ELF-1 (cell line): ENCODE measurements around the gene ARMH2.
A peak's percentile ranks its signal among the peaks of the same experiment; 100 is the strongest.
"Not testable (repeated sequence)": the region's sequence is repeated elsewhere in the genome, so short reads cannot be mapped to it uniquely, and the experiment has no call there.

Source experiments
- DNase-seq: peaks from one replicate; pipeline ENCODE4 v3.0.0-alpha.2; 2016; ENCODE audit warnings: low read depth, low spot score

The ARMH2 gene

DNA sequence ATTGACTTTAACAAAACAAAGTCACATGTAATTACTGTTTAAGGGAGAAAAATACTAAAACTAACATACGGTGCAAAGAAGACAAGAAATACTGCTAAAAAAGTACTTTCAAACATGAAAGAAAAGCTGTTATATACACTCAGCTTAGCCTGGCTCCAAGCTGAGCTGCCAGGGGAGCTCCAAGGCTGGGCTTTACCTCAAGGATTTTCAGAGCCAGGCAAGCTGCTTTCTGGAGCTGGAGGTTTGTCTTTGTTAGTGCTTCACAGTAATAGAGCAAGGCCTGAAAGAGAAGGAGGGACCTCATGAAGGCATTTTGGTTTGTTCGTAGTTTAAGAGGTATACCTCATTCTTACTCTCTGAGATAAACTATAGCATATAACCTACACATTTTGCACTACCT lies 19.6 kb upstream of the ARMH2 start:
- no peak for DNase-seq

DNA sequence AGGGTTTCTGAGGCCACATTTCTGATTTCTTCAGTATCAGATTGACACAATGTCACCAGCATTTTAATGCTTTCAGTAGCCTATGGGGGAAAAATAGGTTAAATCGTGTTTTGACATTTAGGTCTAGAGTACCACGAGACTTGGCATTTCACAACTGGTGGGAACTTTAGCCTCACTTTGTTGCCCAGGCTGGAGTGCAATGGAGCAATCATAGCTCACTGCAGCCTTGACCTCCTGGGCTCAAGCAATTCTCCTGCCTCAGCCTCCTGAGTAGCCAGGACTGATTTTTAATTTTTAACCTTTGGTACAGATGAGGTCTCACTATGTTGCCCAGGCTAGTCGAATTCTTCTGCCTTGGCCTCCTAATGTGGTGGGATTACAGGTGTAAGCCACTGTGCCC lies 11.0 kb upstream of the ARMH2 start:
- DNase-seq: no peak

DNA sequence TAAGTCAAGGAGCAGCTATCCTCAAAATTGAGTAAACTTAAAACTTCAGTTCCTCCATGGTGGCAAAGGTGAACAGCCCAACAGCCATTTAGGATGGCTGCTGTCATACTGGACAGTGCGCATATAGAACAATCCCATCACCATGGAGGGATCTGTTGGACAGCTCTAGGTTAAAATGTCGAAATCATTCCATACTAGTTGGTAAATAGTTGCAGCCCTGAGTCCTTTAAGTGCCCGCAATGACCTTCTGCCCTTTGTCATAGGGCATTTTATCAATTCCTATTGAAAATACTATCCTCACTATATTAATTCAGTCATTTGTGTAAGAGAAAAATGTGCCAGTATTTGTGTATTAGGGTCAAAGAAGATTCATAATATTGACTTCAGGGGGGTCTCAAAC lies 8.9 kb upstream of the ARMH2 start:
- no peak for DNase-seq

DNA sequence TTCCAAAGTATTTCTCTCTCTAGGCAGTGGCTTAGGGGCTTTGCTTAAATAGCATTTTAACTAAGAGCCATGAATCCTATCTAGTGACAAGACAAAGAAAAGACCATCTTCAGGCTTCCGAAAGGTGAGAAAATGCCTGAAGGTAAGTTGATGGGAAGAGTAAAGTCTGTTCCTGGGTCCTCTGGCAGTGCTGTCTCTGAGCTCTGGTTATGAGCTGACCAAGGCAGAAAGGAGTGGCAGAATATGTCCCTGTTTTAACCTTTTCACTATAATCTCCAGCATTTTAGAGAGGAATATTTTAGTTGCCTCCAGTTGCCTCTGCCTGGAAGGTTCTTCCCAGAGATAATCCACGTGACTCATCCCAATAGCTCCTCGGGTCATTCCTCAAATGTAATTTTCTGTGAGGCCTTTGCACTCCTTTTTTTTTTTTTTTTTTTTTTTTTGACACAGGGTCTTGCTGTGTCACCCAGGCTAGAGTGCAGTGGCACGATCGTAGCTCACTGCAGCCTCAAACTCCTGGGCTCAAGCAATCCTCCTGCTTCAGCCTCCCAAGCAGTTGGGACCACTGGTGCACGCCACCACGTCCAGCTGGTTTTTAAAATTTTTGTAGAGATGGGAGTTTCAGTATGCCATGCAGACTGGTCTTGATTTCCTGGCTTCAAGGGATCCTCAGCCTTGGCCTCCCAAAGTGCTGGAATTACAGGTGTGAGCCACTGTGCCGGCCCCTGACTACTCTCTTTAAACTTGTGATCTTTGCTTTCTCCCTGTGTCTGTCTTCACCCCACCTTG lies 3.7 kb upstream of the ARMH2 start:
- peak; percentile 51 for DNase-seq

DNA sequence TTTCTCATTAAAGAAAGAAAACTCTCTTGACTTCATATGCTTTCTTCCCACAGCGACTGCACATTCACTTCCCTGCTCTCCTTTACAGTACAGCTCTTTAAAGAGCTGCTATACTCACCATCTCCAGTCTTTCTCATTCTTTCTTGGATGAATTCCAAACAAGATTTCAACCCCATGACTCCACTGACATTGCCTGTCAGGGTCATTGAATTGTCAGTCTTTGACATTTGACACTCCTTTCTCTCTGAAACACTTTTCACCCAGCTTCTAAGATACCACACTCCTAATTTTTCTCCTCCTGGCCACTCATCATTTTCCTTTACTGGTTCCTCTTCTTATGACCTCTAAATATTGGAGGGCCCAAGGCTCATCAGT lies 811 bp upstream of the ARMH2 start:
- DNase-seq: no peak

DNA sequence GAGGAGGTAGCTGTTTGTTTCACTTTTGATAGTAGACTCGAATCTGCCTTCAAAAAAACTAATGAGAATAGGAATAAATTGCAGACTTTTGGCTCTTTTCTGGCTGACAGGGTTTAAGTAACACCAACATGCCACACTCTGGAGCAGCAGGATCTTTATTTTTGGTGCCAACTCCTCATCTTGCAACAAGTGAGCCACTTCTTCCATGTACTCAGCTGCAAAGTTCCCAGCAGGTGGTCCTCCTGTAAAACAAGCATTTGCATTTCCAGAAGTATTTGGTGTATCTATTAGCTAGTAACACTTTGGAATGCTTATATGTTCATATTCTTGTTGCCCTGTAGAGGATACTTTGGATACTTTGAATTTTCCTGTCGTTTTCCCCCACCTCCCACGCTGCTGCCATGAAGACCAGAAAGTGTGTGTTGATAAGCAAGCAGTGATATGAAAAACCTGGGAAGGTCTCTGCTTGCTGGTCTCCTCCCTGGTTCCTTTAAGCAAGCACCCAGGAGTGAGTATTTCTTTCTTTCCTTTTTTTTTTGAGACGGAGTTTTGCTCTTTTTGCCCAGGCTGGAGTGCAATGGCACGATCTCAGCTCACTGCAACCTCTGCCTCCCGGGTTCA lies 1.0 kb downstream of the ARMH2 start:
- DNase-seq: no peak

DNA sequence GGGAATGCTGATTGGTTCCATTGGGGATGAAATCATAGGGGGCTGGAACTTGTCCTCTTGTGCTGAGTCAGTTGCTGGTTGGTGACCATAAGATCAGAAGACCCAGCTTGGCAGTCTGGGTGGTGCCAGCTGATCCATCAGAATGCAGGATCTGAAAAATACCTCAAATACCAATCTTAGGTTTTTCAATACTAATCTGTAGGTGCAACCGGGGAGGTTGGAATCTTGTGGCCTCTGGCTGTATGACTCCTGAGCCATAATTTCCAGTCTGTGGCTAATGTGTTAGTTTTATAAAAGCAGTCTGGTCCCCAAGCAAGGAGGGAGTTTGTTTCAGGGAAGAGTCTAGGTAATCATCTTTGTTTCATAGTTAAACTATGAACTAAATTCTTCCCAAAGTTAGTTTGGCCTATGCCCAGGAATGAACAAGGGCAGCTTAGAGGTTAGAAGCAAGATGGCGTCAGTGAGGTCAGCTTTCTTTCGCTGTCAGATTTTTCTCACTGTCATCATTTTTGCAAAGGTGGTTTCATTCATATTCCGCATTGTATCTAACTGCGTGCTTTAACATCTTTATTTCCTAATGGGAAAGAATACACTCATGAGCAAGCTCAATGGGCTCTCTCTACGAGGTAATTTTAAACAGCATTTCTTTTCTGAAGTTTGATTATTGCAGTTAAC lies 2.0 kb downstream of the ARMH2 start:
- no peak for DNase-seq

DNA sequence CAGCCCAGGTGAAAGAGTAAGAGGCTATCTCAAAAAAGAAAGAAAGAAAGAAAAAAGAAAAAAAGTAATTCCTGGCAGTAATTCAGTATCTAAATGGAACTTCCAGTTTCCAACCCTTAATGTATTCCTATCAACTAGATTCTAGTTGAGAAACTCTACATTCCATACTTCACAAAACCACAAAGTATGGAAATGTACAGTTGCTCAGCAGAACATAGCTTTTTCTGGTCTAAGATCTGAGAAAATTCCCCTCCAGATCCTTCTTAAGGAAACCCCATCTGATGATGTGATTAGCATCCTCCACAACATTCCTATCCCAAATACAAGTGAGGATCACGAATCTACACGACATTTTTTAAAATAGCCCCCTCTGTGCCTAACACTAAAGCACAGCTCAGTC lies 3.6 kb downstream of the ARMH2 start:
- DNase-seq: no peak

DNA sequence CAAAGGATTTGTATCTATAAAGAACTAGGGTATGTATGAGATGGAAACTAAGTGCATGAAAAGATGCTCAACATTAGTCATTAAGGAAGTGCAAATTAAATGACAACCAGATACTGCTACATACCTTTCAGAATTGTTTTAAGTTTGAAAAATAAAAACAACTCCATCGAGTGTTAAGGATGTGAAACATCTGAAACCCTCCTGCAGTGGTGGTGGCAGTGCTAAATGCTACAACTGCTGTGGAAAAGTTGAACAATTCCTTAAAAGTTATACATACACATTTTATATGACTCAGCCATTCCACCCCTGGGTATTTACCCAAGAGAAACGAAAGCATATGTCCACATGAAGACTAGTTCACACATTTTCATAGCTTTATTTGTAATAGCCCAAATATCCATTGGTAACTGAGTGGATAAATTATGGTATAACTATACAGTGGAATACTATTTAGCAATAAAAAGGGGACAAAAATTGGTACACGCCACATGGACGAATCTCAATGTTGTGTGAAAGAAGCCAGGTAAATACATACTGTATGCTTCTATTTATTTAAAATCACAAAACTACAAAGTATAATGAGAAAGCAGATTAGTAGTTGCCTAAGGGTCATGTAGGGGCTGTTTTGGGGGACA lies 10.6 kb downstream of the ARMH2 start:
- DNase-seq: no peak

DNA sequence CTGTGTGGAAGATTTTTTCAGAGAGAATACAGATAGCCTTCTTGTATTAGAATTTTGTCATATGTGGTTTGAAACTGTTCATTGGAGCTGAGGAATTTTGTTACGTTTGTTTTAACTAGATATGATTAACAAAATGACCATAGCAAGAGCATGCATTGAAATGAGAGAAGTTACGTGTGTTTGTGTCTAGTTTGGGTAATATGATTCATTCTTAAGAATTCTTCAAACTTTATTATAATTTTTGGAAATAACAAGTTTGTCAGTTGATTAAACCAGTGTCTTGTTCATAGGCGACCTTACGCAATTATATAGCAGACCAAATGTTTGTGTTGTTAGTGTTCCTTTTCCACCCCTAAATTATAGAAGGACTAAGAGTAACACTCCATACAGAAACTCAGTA lies 18.5 kb downstream of the ARMH2 start:
- no peak for DNase-seq

DNA sequence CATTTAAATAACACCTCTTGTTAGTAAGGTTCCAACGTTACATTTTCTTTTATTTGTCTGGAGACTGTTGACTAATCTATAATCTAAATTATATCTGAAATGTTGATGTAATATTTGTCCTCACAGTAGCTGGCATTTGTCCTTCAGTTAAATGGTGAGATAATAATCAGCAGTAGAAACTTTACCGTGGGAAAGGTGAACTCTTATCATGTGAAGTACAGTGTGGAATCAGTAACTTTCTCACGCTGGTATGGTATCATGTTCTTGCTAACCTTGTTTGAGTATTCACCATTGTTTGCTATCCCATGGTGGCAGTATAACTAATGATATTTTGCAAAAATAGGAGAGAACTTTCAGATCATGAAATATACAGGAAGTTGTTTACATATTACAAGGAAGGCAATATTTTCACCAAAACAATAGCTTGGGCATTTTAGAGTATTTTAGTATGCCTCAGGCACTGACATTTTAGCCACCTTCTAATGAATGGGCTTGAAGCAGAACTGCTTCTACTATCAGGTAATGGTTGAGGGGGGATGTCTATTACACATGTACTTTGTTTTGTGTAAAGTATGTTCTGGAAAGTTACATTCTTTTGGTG lies 19.2 kb downstream of the ARMH2 start:
- DNase-seq: no peak

DNA sequence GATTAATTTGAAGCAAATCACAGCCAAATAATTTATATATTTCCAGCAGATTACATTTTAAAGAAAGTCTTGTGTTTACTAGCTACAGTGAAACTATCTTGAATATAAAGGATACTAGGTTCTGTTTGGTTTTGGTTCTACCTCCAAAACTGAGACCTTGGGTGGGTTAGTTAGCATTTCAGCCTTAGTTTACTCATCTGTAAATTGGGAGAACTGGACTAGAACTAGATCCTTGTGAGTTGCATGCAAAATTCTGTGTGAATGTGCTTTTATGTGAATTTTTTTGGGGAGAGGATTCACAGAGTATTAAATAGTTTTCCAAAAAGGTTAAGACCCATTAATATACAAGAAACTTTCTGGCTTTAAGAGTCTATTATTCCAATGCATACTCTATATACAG lies 19.8 kb downstream of the ARMH2 start:
- no peak for DNase-seq

DNA sequence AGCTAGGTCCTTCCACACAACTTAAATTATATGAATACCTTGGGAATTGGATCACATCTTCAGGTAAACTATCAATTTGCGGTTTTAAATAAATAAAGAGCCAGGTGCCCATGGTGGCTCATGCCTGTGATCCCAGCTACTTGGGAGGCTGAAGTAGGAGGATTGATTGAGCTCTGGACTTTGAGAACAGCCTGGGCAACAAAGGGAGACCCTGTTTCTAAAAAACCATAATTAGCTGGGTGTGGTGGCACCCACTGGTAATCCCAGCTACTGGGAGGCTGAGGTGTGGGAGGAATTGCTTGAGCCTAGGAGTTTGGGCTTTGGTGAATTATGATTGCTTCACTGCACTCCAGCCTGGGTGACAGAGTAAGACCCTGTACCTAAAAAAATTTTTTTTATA lies 20.6 kb downstream of the ARMH2 start:
- DNase-seq: no peak

DNA sequence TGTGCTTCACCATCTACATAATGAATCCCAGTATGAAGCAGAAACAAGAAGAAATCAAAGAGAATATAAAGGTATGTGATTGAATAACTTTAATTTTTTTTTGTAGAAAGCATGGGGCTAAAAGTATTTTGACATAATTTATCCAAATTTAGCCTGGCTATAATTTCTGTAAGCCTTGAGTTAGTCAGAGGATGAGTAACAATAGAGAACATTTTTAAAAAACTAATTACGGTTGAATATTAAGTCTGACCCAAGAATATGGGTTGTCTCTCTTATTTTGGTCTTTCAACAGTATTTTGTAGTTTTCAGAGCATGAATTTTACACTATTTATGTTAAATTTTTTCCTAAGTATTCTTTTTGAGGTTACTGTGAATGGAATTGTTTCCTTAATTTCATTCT lies 21.5 kb downstream of the ARMH2 start:
- no peak for DNase-seq

DNA sequence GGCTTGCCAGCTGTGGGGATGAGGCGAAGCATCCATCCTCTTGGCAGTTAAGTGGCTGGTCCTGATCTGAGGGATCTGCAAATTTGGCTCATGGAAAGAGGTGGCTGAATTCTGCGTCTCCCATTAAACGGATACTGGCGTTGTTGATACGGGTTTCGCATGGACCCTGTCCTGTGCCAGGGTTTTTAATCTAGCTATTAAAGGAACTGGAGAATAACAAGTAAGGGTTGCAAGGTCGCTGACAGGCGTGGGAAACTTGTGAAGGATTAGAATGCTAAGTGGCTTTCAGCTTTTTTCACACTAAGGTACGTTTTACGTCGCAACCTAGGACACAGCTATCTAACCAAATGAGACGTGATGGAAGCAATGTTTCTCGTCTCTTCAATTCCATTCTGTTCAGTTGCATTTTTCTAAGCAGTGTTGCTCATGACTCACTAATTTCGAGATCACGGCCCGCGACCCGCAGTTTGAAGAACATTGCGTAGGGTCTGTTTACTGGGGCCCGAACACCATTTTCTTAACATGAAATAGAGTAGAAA lies 23.1 kb downstream of the ARMH2 start:
- DNase-seq: no peak

DNA sequence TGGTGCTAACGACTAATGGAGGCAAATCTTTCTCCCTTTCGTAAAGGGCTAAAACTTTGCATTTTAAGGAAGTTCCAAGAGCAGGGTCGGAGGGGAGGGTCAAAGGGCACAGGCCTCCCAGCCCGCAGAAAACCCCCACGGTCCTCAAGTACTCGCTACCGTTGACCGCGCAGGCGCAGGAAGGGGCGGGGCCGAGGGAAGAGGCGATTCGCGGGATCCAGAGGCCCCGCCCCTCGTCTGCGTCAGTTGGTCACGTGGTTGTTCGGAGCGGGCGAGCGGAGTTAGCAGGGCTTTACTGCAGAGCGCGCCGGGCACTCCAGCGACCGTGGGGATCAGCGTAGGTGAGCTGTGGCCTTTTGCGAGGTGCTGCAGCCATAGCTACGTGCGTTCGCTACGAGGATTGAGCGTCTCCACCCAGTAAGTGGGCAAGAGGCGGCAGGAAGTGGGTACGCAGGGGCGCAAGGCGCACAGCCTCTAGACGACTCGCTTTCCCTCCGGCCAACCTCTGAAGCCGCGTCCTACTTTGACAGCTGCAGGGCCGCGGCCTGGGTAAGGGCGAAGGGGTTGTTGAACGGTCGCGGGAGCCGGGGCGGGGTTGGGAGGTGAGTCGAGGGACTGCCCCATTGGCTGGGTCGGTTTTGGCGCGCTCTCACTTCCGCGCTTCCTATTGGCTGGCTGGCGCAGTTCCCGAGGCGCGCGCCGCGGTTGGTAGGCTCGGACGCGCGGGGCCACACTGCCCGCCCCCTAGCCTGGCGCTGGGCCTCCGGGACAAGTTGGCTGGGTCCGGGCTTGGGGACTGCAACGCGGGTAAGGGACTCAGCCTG lies 23.8 kb downstream of the ARMH2 start, which contains the start of gene GMNN:
Gene GMNN (plus strand): TSS at position 242 of the 824 bp plus-strand sequence. CDS start 2,310 bp downstream, outside the sequence.
- DNase-seq: peak; percentile 98

DNA sequence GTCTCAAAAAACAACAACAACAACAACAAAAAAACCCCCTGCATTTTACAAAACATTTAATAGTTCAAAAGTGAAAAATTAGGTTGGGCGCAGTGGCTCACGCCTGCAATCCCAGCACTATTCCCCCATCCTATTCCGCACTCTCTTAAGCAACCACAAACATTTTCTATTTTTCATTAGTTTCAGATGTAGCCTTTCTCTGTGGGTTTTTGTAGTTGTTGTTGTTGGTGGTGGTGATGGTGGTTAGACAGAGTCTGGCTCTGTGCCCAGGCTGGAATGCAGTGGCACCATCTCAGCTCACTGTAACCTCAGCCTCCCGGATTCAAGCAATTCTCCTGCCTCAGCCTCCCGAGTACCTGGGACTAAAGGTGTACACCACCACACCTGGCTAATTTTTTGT lies 30.4 kb downstream of the ARMH2 start:
- no peak for DNase-seq

DNA sequence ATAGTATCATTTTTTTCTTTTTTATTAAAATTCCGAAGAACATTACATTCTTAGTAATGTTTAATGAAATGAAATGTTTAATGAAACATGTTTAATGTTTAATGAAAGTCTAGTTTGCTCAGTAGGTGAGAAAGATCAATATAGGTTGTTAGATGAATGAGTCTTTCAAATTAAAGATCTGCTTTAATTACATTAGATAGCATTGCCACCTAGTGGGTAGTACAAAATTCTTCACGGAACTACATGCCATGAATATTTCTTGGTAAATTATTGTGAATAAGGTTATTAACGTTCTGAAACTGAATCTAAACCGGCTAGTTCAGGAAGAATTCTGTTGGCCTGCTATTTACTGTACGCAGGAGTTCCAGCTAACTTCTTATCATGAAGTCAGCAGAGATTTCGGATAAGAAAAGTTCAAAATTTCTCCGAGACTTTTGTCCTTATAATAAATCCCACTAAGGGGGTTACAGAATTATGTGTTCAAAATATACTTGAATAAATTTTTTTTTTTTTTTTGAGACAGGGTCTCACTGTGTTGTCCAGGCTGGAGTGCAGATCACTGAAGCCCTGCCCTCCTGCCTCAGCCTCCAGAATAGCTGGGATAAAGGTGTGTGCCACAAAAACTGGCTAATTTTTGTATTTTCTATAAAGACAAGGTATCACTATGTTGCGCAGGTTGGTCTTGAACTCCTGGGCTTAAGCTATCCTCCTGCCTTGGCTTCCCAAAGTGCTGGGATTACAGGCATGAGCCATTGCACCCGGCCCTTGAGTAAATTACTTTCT lies 31.8 kb downstream of the ARMH2 start:
- no peak for DNase-seq

DNA sequence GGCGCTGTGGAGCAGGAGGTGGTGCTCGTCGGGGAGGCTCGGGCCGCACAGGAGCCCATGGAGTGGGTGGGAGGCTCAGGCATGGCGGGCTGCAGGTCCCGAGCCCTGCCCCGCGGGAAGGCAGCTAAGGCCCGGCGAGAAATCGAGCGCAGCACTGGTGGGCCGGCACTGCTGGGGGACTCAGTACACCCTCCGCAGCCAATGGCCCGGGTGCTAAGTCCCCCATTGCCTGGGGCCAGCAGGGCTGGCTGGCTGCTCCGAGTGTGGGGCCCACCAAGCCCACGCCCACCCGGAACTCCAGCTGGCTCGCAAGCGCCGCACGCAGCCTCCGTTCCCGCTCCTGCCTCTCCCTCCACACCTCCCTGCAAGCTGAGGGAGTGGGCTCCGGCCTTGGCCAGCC lies 32.7 kb downstream of the ARMH2 start:
- DNase-seq: not testable (repeated sequence)
